AG04450 (cell line): ENCODE data around the gene MEGF6. TPM values are rescaled to one million over a fixed set of nuclear protein-coding genes. Genes with fewer than 3 reads are reported as not detected.

Experiments
- CTCF ChIA-PET: fragments of 300-600, 350-600 bp; formaldehyde crosslinking; extraction: SDS; loops from one replicate; lab custom pipeline; 2022; ENCODE audit warnings: antibody characterized with exemption, inconsistent platforms; lab: Charles Lee
- POLR2A ChIA-PET: fragments of 350-600 bp; formaldehyde crosslinking; extraction: SDS; loops from one replicate; lab custom pipeline; 2021; ENCODE audit warnings: antibody characterized with exemption, inconsistent platforms; lab: Yijun Ruan, JAX
- DNase-seq: peaks from one replicate; pipeline ENCODE4 v3.0.0-alpha.2; 2011; ENCODE audit warnings: low read depth, low spot score
- H3K27ac ChIP-seq: one replicate; pipeline ENCODE4 v1.5.1; 2012; ENCODE audit warnings: low read depth, low read length, control low read depth
- H3K27me3 ChIP-seq: one replicate; pipeline ENCODE4 v1.6.0; 2012; ENCODE audit warnings: low read length; ENCODE audit not compliant: control insufficient read depth, insufficient read depth
- H3K4me3 ChIP-seq: 2 replicates; pipeline ENCODE4 v1.5.1; 2011; ENCODE audit warnings: mild to moderate bottlenecking, low read depth, low read length, control low read depth
- H3K9me3 ChIP-seq: 2 replicates; pipeline ENCODE4 v1.5.1; 2012; ENCODE audit warnings: low read length; ENCODE audit not compliant: control insufficient read depth, insufficient read depth
- CTCF ChIP-seq: IDR thresholded peaks from 2 replicates; pipeline ENCODE4 v1.5.1; 2011; ENCODE audit warnings: low read depth, low read length, control low read depth, inconsistent platforms
- polyA plus RNA-seq: library from polyadenylated mRNA; depleted of rRNA; stranded (reverse); fragments of >200 nt; gene quantifications from 2 replicates; pipeline ENCODE4 v1.2.3, GENCODE V29; 2011

MEGF6 gene
- polyA plus RNA-seq, 1 experiment: 0.45 TPM

- CTCF ChIA-PET: no interaction called here
- no peak for TF ChIP-seq CTCF
These were observed 29.0 kb upstream of the MEGF6 start for GRCh38 chr1:3640121-3640837.

GRCh38 chr1:3639397-3639911 is 28.1 kb upstream of the MEGF6 start:
- Histone ChIP-seq H3K27ac (no peak overlapping the region), H3K4me3 (no peak overlapping the region), H3K27me3 (no peaks in the 10 kb centered on the region), H3K9me3 (no peaks in the 10 kb centered on the region; the same call in 1 of the 2 replicates)
- DNase-seq: no peak
- ChIA-PET POLR2A (no interaction called here), CTCF (no interaction called here)
- TF ChIP-seq CTCF: no peak

More at GRCh38 chr1:3640121-3640837, 29.0 kb upstream of the MEGF6 start:
- DNase-seq: no peak
- POLR2A ChIA-PET: no interaction called here
- Histone ChIP-seq H3K27me3 (no peaks in the 10 kb centered on the region), H3K9me3 (no peaks in the 10 kb centered on the region; the same call in 1 of the 2 replicates), H3K27ac (no peak overlapping the region), H3K4me3 (no peak overlapping the region)

- DNase-seq: no peak
- Histone ChIP-seq H3K9me3 (no peaks in the 10 kb centered on the region; the same call in 1 of the 2 replicates), H3K27ac (no peak overlapping the region), H3K27me3 (no peaks in the 10 kb centered on the region), H3K4me3 (no peak overlapping the region)
- ChIA-PET CTCF (interaction anchor here (0.9 kb wide), 1 partner anchor 20 kb away, joined by 3 read pairs; no protein-coding TSS in a partner anchor), POLR2A (no interaction called here)
- no peak for TF ChIP-seq CTCF
These were observed 27.4 kb upstream of the MEGF6 start for GRCh38 chr1:3638676-3639075.

GRCh38 chr1:3638027-3638426 is 26.7 kb upstream of the MEGF6 start:
- CTCF ChIA-PET: interaction anchor here (0.9 kb wide), 1 partner anchor 19 kb away, joined by 3 read pairs; no protein-coding TSS in a partner anchor
- POLR2A ChIA-PET: no interaction called here
- H3K27ac ChIP-seq: no peak overlapping the region
- no peak for DNase-seq
- no peaks in the 10 kb centered on the region; the same call in 1 of the 2 replicates for H3K9me3 ChIP-seq
- no peaks in the 10 kb centered on the region for H3K27me3 ChIP-seq
- no peak for TF ChIP-seq CTCF
- H3K4me3 ChIP-seq: no peak overlapping the region

GRCh38 chr1:3636531-3636930 is 25.2 kb upstream of the MEGF6 start:
- Histone ChIP-seq H3K4me3 (no peak overlapping the region), H3K9me3 (no peaks in the 10 kb centered on the region; the same call in 1 of the 2 replicates), H3K27ac (no peak overlapping the region), H3K27me3 (no peaks in the 10 kb centered on the region)
- POLR2A ChIA-PET: no interaction called here
- CTCF ChIA-PET: interaction anchor here (1.8 kb wide), 1 partner anchor 17 kb away, joined by 6 read pairs; no protein-coding TSS in a partner anchor
- no peak for TF ChIP-seq CTCF
- no peak for DNase-seq
